Measurements from ENCODE around the gene WDR93.

DNA sequence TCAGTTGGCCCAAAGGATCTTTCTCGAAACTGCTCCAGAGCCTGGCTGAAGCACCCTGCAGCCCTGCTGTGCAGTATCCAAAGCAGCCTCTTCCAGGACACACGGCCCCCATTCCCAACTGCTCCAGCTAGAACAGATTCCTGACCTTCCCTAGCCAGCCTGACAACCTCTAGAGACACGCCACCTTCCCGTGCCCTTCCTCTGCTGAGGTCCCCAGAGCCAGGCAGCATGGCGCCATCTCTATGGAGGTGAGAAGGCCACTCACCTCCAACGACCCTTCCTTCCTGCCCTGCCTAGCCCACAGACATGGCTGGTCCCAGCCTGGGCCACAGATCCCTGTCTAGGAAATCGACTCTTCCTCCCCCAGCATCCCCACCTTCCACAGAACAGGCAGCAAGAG is 38.5 kb upstream of the WDR93 start:
- TF ChIP-seq, protein P1, sequence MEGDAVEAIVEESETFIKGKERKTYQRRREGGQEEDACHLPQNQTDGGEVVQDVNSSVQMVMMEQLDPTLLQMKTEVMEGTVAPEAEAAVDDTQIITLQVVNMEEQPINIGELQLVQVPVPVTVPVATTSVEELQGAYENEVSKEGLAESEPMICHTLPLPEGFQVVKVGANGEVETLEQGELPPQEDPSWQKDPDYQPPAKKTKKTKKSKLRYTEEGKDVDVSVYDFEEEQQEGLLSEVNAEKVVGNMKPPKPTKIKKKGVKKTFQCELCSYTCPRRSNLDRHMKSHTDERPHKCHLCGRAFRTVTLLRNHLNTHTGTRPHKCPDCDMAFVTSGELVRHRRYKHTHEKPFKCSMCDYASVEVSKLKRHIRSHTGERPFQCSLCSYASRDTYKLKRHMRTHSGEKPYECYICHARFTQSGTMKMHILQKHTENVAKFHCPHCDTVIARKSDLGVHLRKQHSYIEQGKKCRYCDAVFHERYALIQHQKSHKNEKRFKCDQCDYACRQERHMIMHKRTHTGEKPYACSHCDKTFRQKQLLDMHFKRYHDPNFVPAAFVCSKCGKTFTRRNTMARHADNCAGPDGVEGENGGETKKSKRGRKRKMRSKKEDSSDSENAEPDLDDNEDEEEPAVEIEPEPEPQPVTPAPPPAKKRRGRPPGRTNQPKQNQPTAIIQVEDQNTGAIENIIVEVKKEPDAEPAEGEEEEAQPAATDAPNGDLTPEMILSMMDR (IDR thresholded peaks at IDR 0.05): no peak
- TF ChIP-seq POLR2A (IDR thresholded peaks at IDR 0.05): no peak

All from uterus (tissue), 2 donors.